GM23338 (cell line): ENCODE results near the gene CCDC92. TPM values are rescaled to one million over a fixed set of nuclear protein-coding genes. Genes with fewer than 3 reads are reported as not detected.
A peak's percentile ranks its signal among the peaks of the same experiment; 100 is the strongest.

Source experiments
- ATAC-seq: fragments of 200-7000 bp; cut with Tn5 transposase; 3 replicates; pipeline ENCODE4 v1.9.1; 2020
- DNase-seq: peaks from one replicate; pipeline ENCODE4 v3.0.0-alpha.2; 2015; ENCODE audit warnings: low spot score
- H2AFZ ChIP-seq: fragments of 200-600 bp; sonication (generic); 2 replicates; pipeline ENCODE4 v1.8.0; 2016; ENCODE audit warnings: antibody characterized with exemption, mild to moderate bottlenecking, moderate library complexity
- H3F3A ChIP-seq: fragments of 200-600 bp; sonication (generic); replicated peaks from 2 replicates; pipeline ENCODE4 v1.8.0; 2017; ENCODE audit warnings: antibody characterized with exemption, mixed run types, low read depth
- H3K27ac ChIP-seq: fragments of 200-600 bp; sonication (generic); 2 replicates; pipeline ENCODE4 v1.6.1; 2016; ENCODE audit warnings: low read depth
- H3K27me3 ChIP-seq: fragments of 200-600 bp; sonication (generic); 2 replicates; pipeline ENCODE4 v1.8.0; 2016; ENCODE audit warnings: mild to moderate bottlenecking, mixed run types, moderate library complexity; ENCODE audit not compliant: insufficient read depth
- H3K36me3 ChIP-seq: fragments of 200-600 bp; sonication (generic); 2 replicates; pipeline ENCODE4 v1.8.0; 2016; ENCODE audit warnings: mild to moderate bottlenecking; ENCODE audit not compliant: insufficient read depth
- H3K4me1 ChIP-seq: fragments of 200-600 bp; sonication (generic); 2 replicates; pipeline ENCODE4 v1.8.0; 2016; ENCODE audit warnings: mild to moderate bottlenecking, moderate library complexity; ENCODE audit not compliant: insufficient read depth
- H3K4me2 ChIP-seq: fragments of 200-600 bp; sonication (generic); 2 replicates; pipeline ENCODE4 v1.7.1; 2017; ENCODE audit warnings: mixed run types
- H3K4me3 ChIP-seq: fragments of 200-600 bp; sonication (generic); 2 replicates; pipeline ENCODE4 v1.6.1; 2016; ENCODE audit warnings: mixed run types
- H3K79me2 ChIP-seq: fragments of 200-600 bp; sonication (generic); replicated peaks from 2 replicates; pipeline ENCODE4 v1.8.0; 2017; ENCODE audit warnings: mild to moderate bottlenecking; ENCODE audit not compliant: insufficient read depth
- H3K9me2 ChIP-seq: fragments of 200-600 bp; sonication (generic); 2 replicates; pipeline ENCODE4 v1.8.0; 2017; ENCODE audit not compliant: insufficient read depth
- H4K20me1 ChIP-seq: fragments of 200-600 bp; sonication (generic); replicated peaks from 2 replicates; pipeline ENCODE4 v1.8.0; 2017; ENCODE audit warnings: mild to moderate bottlenecking; ENCODE audit not compliant: insufficient read depth
- H3K27ac Mint-ChIP-seq: 2 replicates; pipeline ENCODE4 v1.8.0; 2020; ENCODE audit warnings: inconsistent platforms, mild to moderate bottlenecking, moderate library complexity, mixed read lengths
- H3K27me3 Mint-ChIP-seq: 3 replicates; pipeline ENCODE4 v1.8.0; 2022; ENCODE audit warnings: low read depth, mild to moderate bottlenecking, moderate library complexity, mixed read lengths, inconsistent platforms; ENCODE audit not compliant: insufficient read depth, poor library complexity
- H3K36me3 Mint-ChIP-seq: 3 replicates; pipeline ENCODE4 v1.8.0; 2021; ENCODE audit warnings: low read depth, mild to moderate bottlenecking, inconsistent platforms, moderate library complexity, mixed read lengths
- H3K4me1 Mint-ChIP-seq: 3 replicates; pipeline ENCODE4 v1.8.0; 2020; ENCODE audit warnings: mild to moderate bottlenecking, inconsistent platforms, mixed read lengths
- H3K4me3 Mint-ChIP-seq: 3 replicates; pipeline ENCODE4 v1.8.0; 2021; ENCODE audit warnings: moderate library complexity, mild to moderate bottlenecking, inconsistent platforms, mixed read lengths
- H3K9me3 Mint-ChIP-seq: 3 replicates; pipeline ENCODE4 v1.8.0; 2020; ENCODE audit warnings: moderate library complexity, mild to moderate bottlenecking, inconsistent platforms, mixed read lengths
- CREB1 ChIP-seq: fragments of 250-450 bp; sonication (Bioruptor Pico); IDR thresholded peaks from 2 replicates; pipeline ENCODE4 v1.5.0; 2020; ENCODE audit warnings: low read depth, mild to moderate bottlenecking, moderate library complexity
- EZH2phosphoT487 ChIP-seq: fragments of 200-600 bp; sonication (generic); IDR thresholded peaks from one replicate; pipeline ENCODE4 v1.8.1; 2018; ENCODE audit warnings: antibody characterized with exemption; ENCODE audit not compliant: unreplicated experiment
- JUNB ChIP-seq: IDR thresholded peaks from one replicate; pipeline ENCODE4 v1.6.1; 2016; ENCODE audit warnings: antibody characterized with exemption; ENCODE audit not compliant: unreplicated experiment
- NANOG ChIP-seq: IDR thresholded peaks from 2 replicates; pipeline ENCODE4 v1.6.1; 2016; ENCODE audit warnings: antibody characterized with exemption, borderline replicate concordance
- POLR2AphosphoS5 ChIP-seq: IDR thresholded peaks from 2 replicates; pipeline ENCODE4 v1.6.1; 2016; ENCODE audit warnings: antibody characterized with exemption, low read depth
- REST ChIP-seq: IDR thresholded peaks from one replicate; pipeline ENCODE4 v1.6.1; 2018; ENCODE audit warnings: antibody characterized with exemption; ENCODE audit not compliant: unreplicated experiment
- ZNF114 ChIP-seq: fragments of 250-450 bp; sonication (Bioruptor Pico); IDR thresholded peaks from 2 replicates; pipeline ENCODE4 v1.5.0; 2020; ENCODE audit warnings: mild to moderate bottlenecking, moderate library complexity
- ZNF331 ChIP-seq: fragments of 250-450 bp; sonication (Bioruptor Pico); IDR thresholded peaks from 2 replicates; pipeline ENCODE4 v1.5.0; 2020; ENCODE audit warnings: low read depth, mild to moderate bottlenecking, moderate library complexity
- ZNF462 ChIP-seq: fragments of 250-450 bp; sonication (Bioruptor Pico); IDR thresholded peaks from 2 replicates; pipeline ENCODE4 v1.5.0; 2020; ENCODE audit warnings: mild to moderate bottlenecking, moderate library complexity
- polyA plus RNA-seq: library from polyadenylated mRNA; unstranded; fragments of >200 nt; fragmentation: Nextera tagmentation; extraction: Ambion mirVana; gene quantifications from 2 replicates; pipeline ENCODE4 v1.2.1, GENCODE V29; 2016
- total RNA-seq: library from RNA; depleted of rRNA; stranded (reverse); fragments of >200 nt; shearing (Covaris generic); gene quantifications from 2 replicates; pipeline ENCODE4 v1.2.3, GENCODE V29; 2014
- TF ChIP-seq, protein P1 (sequence below): IDR thresholded peaks from 2 replicates; pipeline ENCODE4 v1.6.1; 2016; ENCODE audit warnings: antibody characterized with exemption
- TF ChIP-seq, protein P2 (sequence below), 2 experiments: fragments of 200-600 bp in 1 of 2; sonication (generic) in 1 of 2; conservative IDR thresholded peaks; 2 replicates each; pipeline versions ENCODE4 v1.5.1 to v1.6.1; 2016 to 2017; ENCODE audit warnings: antibody characterized with exemption in 2 of 2, low read depth in 2 of 2, mild to moderate bottlenecking in 2 of 2, moderate library complexity in 1 of 2

Gene CCDC92
- total and polyA plus RNA-seq, 2 experiments from 2014 or later: 0.08 to 0.31 TPM

GRCh38 chr12:123891011-123891410 is 81.6 kb downstream of the CCDC92 start:
- Mint-ChIP-seq H3K27me3 (peaks cover 7% of the 10 kb centered on the region), H3K9me3 (no peaks in the 10 kb centered on the region; the same call in 2 of the 3 replicates), H3K4me3 (no peak overlapping the region), H3K36me3 (no peaks in the 10 kb centered on the region), H3K4me1 (peaks cover 13% of the 10 kb centered on the region), H3K27ac (no peak overlapping the region)
- TF ChIP-seq POLR2AphosphoS5 (no peak), ZNF114 (CRISPR knock-in tag) (no peak), REST (no peak), ZNF331 (no peak), EZH2phosphoT487 (no peak), JUNB (no peak), ZNF462 (CRISPR knock-in tag) (no peak), CREB1 (CRISPR knock-in tag) (no peak), NANOG (no peak)
- TF ChIP-seq, protein P1, sequence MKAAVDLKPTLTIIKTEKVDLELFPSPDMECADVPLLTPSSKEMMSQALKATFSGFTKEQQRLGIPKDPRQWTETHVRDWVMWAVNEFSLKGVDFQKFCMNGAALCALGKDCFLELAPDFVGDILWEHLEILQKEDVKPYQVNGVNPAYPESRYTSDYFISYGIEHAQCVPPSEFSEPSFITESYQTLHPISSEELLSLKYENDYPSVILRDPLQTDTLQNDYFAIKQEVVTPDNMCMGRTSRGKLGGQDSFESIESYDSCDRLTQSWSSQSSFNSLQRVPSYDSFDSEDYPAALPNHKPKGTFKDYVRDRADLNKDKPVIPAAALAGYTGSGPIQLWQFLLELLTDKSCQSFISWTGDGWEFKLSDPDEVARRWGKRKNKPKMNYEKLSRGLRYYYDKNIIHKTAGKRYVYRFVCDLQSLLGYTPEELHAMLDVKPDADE: no peak
- TF ChIP-seq, protein P2, sequence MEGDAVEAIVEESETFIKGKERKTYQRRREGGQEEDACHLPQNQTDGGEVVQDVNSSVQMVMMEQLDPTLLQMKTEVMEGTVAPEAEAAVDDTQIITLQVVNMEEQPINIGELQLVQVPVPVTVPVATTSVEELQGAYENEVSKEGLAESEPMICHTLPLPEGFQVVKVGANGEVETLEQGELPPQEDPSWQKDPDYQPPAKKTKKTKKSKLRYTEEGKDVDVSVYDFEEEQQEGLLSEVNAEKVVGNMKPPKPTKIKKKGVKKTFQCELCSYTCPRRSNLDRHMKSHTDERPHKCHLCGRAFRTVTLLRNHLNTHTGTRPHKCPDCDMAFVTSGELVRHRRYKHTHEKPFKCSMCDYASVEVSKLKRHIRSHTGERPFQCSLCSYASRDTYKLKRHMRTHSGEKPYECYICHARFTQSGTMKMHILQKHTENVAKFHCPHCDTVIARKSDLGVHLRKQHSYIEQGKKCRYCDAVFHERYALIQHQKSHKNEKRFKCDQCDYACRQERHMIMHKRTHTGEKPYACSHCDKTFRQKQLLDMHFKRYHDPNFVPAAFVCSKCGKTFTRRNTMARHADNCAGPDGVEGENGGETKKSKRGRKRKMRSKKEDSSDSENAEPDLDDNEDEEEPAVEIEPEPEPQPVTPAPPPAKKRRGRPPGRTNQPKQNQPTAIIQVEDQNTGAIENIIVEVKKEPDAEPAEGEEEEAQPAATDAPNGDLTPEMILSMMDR (conservative IDR thresholded peaks at IDR 0.05; ENCODE audit: low read depth in 2 of 2): no peak
- Histone ChIP-seq H3K4me2 (no peak overlapping the region), H3K79me2 (no peaks in the 10 kb centered on the region), H3F3A (no peaks in the 10 kb centered on the region), H4K20me1 (no peaks in the 10 kb centered on the region), H3K36me3 (no peaks in the 10 kb centered on the region), H3K9me2 (no peaks in the 10 kb centered on the region), H3K27ac (no peak overlapping the region), H2AFZ (peak overlapping the region; percentile 38; the same call in 1 of the 2 replicates), H3K4me3 (no peak overlapping the region), H3K4me1 (no peaks in the 10 kb centered on the region), H3K27me3 (no peaks in the 10 kb centered on the region)
- DNase-seq (no peak), ATAC-seq (no peak)
